Endothelial cell of umbilical vein (primary cell): ENCODE measurements around the gene SHFL. TPM values are rescaled to one million over a fixed set of nuclear protein-coding genes. Genes with fewer than 3 reads are reported as not detected.

ENCODE experiments used
- BruUV-seq: library from RNA; stranded (reverse); fragments of 400-500 nt; replicated peaks from 2 replicates; lab custom pipeline; 2021; lab: Mats Ljungman, UMichigan
- CTCF ChIA-PET: fragments of 300-600, 350-600 bp; sonication (Branson Sonifier 250); formaldehyde crosslinking; loops from one replicate; lab custom pipeline; 2021; ENCODE audit warnings: antibody characterized with exemption, inconsistent platforms; lab: Charles Lee
- POLR2A ChIA-PET: fragments of 300-600, 350-600 bp; sonication (Branson Sonifier 250); formaldehyde crosslinking; loops from one replicate; lab custom pipeline; 2021; ENCODE audit warnings: antibody characterized with exemption, inconsistent platforms; lab: Charles Lee
- DNase-seq: peaks from one replicate; pipeline ENCODE4 v3.0.0-alpha.2; 2011; ENCODE audit warnings: low read depth, low spot score
- FAIRE-seq: peaks from 2 replicates; lab custom pipeline; 2011; peaks lifted over from hg19 to GRCh38; lab: Jason Lieb, UNC
- H2AFZ ChIP-seq: 2 replicates; pipeline ENCODE4 v1.6.0; 2012; ENCODE audit warnings: low read depth, low read length, control low read depth, inconsistent platforms
- H3K27ac ChIP-seq: 2 replicates; pipeline ENCODE4 v1.5.1; 2011; ENCODE audit warnings: low read depth, mild to moderate bottlenecking, control low read depth, low read length, moderate library complexity; ENCODE audit not compliant: insufficient read depth
- H3K27me3 ChIP-seq, 2 experiments: 2 replicates each; pipeline versions ENCODE4 v1.6.0 to v1.6.1; 2011; ENCODE audit warnings: low read length in 2 of 2, mixed read lengths in 1 of 2; ENCODE audit not compliant: control insufficient read depth in 2 of 2, insufficient read depth in 2 of 2
- H3K36me3 ChIP-seq, 2 experiments: 2 replicates in 1 of 2; 3 replicates in 1 of 2; pipeline ENCODE4 v1.5.1; 2011; ENCODE audit warnings: low read length in 2 of 2, mild to moderate bottlenecking in 1 of 2, moderate library complexity in 1 of 2; ENCODE audit not compliant: control insufficient read depth in 2 of 2, insufficient read depth in 2 of 2; ENCODE audit errors: extremely low read depth in 1 of 2
- H3K4me1 ChIP-seq: 3 replicates; pipeline ENCODE4 v1.5.1; 2011; ENCODE audit warnings: mild to moderate bottlenecking, low read length; ENCODE audit not compliant: control insufficient read depth, insufficient read depth; ENCODE audit errors: extremely low read depth
- H3K4me2 ChIP-seq: 2 replicates; pipeline ENCODE4 v1.6.1; 2011; ENCODE audit warnings: low read length, control low read depth, mixed read lengths; ENCODE audit not compliant: insufficient read depth
- H3K4me3 ChIP-seq, 3 experiments: fragments of 200-600 bp in 1 of 3; sonication (generic), shearing (Covaris generic) in 1 of 3; replicated peaks in 1 of 3; 2 replicates each; pipeline ENCODE4 v1.5.1; 2011 to 2016; ENCODE audit warnings: control low read depth in 3 of 3, low read length in 3 of 3, mild to moderate bottlenecking in 2 of 3, inconsistent platforms in 1 of 3, low read depth in 1 of 3, moderate library complexity in 1 of 3; ENCODE audit not compliant: insufficient read depth in 1 of 3
- H3K79me2 ChIP-seq: 2 replicates; pipeline ENCODE4 v1.6.0; 2012; ENCODE audit warnings: low read length, inconsistent platforms; ENCODE audit not compliant: control insufficient read depth, insufficient read depth
- H3K9ac ChIP-seq: replicated peaks from 2 replicates; pipeline ENCODE3; 2011; ENCODE audit warnings: low read length, control low read depth; ENCODE audit not compliant: insufficient read depth; ENCODE audit errors: extremely low read depth
- H3K9me1 ChIP-seq: replicated peaks from 3 replicates; pipeline ENCODE4 v1.6.0; 2011; ENCODE audit warnings: mild to moderate bottlenecking, low read length; ENCODE audit not compliant: control insufficient read depth, insufficient read depth; ENCODE audit errors: extremely low read depth
- H3K9me3 ChIP-seq: replicated peaks from 2 replicates; pipeline ENCODE4 v1.5.1; 2012; ENCODE audit warnings: low read length, inconsistent platforms; ENCODE audit not compliant: control insufficient read depth, insufficient read depth
- H4K20me1 ChIP-seq: replicated peaks from 2 replicates; pipeline ENCODE3; 2011; ENCODE audit warnings: mild to moderate bottlenecking, low read length; ENCODE audit not compliant: control insufficient read depth, insufficient read depth; ENCODE audit errors: extremely low read depth
- FOS ChIP-seq: IDR thresholded peaks from 2 replicates; pipeline ENCODE4 v1.6.1; 2011; ENCODE audit warnings: mild to moderate bottlenecking, low read length, moderate library complexity, borderline replicate concordance; ENCODE audit not compliant: insufficient read depth
- GATA2 ChIP-seq: IDR thresholded peaks from 2 replicates; pipeline ENCODE4 v1.7.0; 2011; ENCODE audit warnings: low read depth, mild to moderate bottlenecking, moderate library complexity, mixed read lengths, low read length; ENCODE audit not compliant: insufficient read length, insufficient read depth
- JUN ChIP-seq: IDR thresholded peaks from 2 replicates; pipeline ENCODE4 v1.6.1; 2011; ENCODE audit warnings: borderline replicate concordance, low read depth; ENCODE audit not compliant: insufficient read length, insufficient read depth
- MAX ChIP-seq: IDR thresholded peaks from 2 replicates; pipeline ENCODE4 v1.6.1; 2011; ENCODE audit not compliant: insufficient read depth, insufficient read length
- MYC ChIP-seq: IDR thresholded peaks from one replicate; pipeline ENCODE4 v1.6.1; 2011; ENCODE audit warnings: mild to moderate bottlenecking, low read depth, low read length
- POLR2AphosphoS5 ChIP-seq: IDR thresholded peaks from 2 replicates; pipeline ENCODE4 v1.6.1; 2012; ENCODE audit warnings: low read depth, mild to moderate bottlenecking, control low read depth, low read length, moderate library complexity; ENCODE audit not compliant: insufficient read depth
- dilution Hi-C: fragments of 300-500 bp; cut with MboI; formaldehyde crosslinking; loops from one replicate; pipeline ENCODE4 v1.15.0; 2019; ENCODE audit warnings: low sequenced_read_pairs; ENCODE audit not compliant: extremely low pct_ligation_motif_present
- intact Hi-C: fragments of 100-400 bp; cut with micrococcal nuclease; formaldehyde crosslinking; loops from one replicate; pipeline ENCODE4 v1.10.0; 2022
- polyA plus RNA-seq, 4 experiments: library from polyadenylated mRNA; depleted of rRNA in 3 of 4; stranded (reverse) in 3 of 4; unstranded in 1 of 4; fragments of >200 nt; gene quantifications; 2 replicates each; pipeline versions ENCODE4 v1.2.1 to v1.2.3, GENCODE V29; 2011 to 2012; ENCODE audit warnings: missing spikeins in 1 of 4
- total RNA-seq: library from RNA; stranded (reverse); gene quantifications from 2 replicates; pipeline ENCODE4 v1.2.3, GENCODE V29; 2021
- TF ChIP-seq, protein P1 (sequence below), 2 donors: IDR thresholded peaks; 1 replicate in 1 of 2; 2 replicates in 1 of 2; pipeline ENCODE4 v1.5.1; 2011; ENCODE audit warnings: low read length in 2 of 2, mild to moderate bottlenecking in 2 of 2, moderate library complexity in 2 of 2, control low read depth in 1 of 2, inconsistent platforms in 1 of 2, low read depth in 1 of 2; ENCODE audit not compliant: insufficient read depth in 1 of 2; ENCODE audit errors: extremely low read depth in 1 of 2

The SHFL gene
- total and polyA plus RNA-seq, 2 donors (not counting 3 experiments of a cell fraction or from before 2014, with no cell fraction given), result 34.4 to 36.9 TPM

- H3K27ac ChIP-seq, result no peak overlapping the region
- no peak overlapping the region for H3K4me3 ChIP-seq
- dilution Hi-C loops (no loop called here), intact Hi-C loops (no loop called here)
- H3K79me2 ChIP-seq, result no peaks in the 10 kb centered on the region
- H3K4me2 ChIP-seq, result no peak overlapping the region
- TF ChIP-seq POLR2AphosphoS5 (no peak), MYC (no peak), FOS (no peak), MAX (no peak), GATA2 (no peak), JUN (no peak)
- TF ChIP-seq, protein P1, sequence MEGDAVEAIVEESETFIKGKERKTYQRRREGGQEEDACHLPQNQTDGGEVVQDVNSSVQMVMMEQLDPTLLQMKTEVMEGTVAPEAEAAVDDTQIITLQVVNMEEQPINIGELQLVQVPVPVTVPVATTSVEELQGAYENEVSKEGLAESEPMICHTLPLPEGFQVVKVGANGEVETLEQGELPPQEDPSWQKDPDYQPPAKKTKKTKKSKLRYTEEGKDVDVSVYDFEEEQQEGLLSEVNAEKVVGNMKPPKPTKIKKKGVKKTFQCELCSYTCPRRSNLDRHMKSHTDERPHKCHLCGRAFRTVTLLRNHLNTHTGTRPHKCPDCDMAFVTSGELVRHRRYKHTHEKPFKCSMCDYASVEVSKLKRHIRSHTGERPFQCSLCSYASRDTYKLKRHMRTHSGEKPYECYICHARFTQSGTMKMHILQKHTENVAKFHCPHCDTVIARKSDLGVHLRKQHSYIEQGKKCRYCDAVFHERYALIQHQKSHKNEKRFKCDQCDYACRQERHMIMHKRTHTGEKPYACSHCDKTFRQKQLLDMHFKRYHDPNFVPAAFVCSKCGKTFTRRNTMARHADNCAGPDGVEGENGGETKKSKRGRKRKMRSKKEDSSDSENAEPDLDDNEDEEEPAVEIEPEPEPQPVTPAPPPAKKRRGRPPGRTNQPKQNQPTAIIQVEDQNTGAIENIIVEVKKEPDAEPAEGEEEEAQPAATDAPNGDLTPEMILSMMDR (IDR thresholded peaks at IDR 0.05; ENCODE audit: extremely low read depth in 1 of 2, insufficient read depth in 1 of 2, low read depth in 1 of 2, low read length in 2 of 2), result no peak
- H3K27me3 ChIP-seq, result no peaks in the 10 kb centered on the region
- no peaks in the 10 kb centered on the region for H3K9me3 ChIP-seq
- no peaks in the 10 kb centered on the region for H3K36me3 ChIP-seq
- no peaks in the 10 kb centered on the region for H3K4me1 ChIP-seq
- POLR2A ChIA-PET, result no interaction called here
- H2AFZ ChIP-seq, result no peak overlapping the region
- no peaks in the 10 kb centered on the region for H4K20me1 ChIP-seq
- CTCF ChIA-PET, result interaction anchor here (2.1 kb wide), 1 partner anchor 18 kb away, joined by 5 read pairs; no protein-coding TSS in a partner anchor
- no peak for DNase-seq
- BruUV-seq, result no TSS peak
- no peak overlapping the region for H3K9ac ChIP-seq
- no peak for FAIRE-seq
- no peaks in the 10 kb centered on the region for H3K9me1 ChIP-seq
Measured at GRCh38 chr19:10045371-10045770, 40.7 kb upstream of the SHFL start.
